Ascending aorta (tissue), 2 donors: ENCODE results near the gene SLCO2A1. TPM values are rescaled to one million over a fixed set of nuclear protein-coding genes. Genes with fewer than 3 reads are reported as not detected.

ENCODE experiments used
- DNase-seq, 2 donors: peaks; one replicate each; pipeline ENCODE4 v3.0.0-alpha.2; 2019; ENCODE audit warnings: low spot score in 2 of 2
- H3K27ac ChIP-seq, 2 donors: fragments of 200-600 bp; sonication (generic); one replicate each; pipeline ENCODE4 v1.5.1; 2016 to 2017; ENCODE audit warnings: mild to moderate bottlenecking in 1 of 2
- H3K27me3 ChIP-seq: fragments of 200-600 bp; sonication (generic); one replicate; pipeline ENCODE4 v1.5.1; 2017
- H3K36me3 ChIP-seq, 2 donors: fragments of 200-600 bp; sonication (generic); one replicate each; pipeline ENCODE4 v1.5.1; 2016
- H3K4me1 ChIP-seq, 2 donors: fragments of 200-600 bp; sonication (generic); one replicate each; pipeline ENCODE4 v1.5.1; 2016 to 2017; ENCODE audit warnings: mild to moderate bottlenecking in 1 of 2
- H3K4me3 ChIP-seq, 2 donors: fragments of 200-600 bp; sonication (generic); one replicate each; pipeline ENCODE4 v1.5.1; 2016 to 2017; ENCODE audit warnings: mild to moderate bottlenecking in 1 of 2
- H3K9me3 ChIP-seq, 2 donors: fragments of 200-600 bp; sonication (generic); one replicate each; pipeline ENCODE4 v1.5.1; 2016
- CTCF ChIP-seq, 3 experiments: fragments of 200-600 bp in 2 of 3; fragments of 450-650 bp in 1 of 3; sonication (generic) in 2 of 3; IDR thresholded peaks; one replicate each; pipeline ENCODE4 v1.5.1; 2016 to 2019; ENCODE audit warnings: antibody characterized with exemption in 3 of 3, mild to moderate bottlenecking in 1 of 3, moderate library complexity in 1 of 3
- intact Hi-C: fragments of 100-400 bp; cut with DNase I; formaldehyde crosslinking; loops from one replicate; pipeline ENCODE4 v1.15.1; 2023
- total RNA-seq: library from RNA; depleted of rRNA; stranded (reverse); fragments of >200 nt; gene quantifications from one replicate; pipeline ENCODE4 v1.1.0, GENCODE V29; 2016

SLCO2A1 gene
- total RNA-seq, 1 donor from 2014 or later, result 111 TPM

DNA sequence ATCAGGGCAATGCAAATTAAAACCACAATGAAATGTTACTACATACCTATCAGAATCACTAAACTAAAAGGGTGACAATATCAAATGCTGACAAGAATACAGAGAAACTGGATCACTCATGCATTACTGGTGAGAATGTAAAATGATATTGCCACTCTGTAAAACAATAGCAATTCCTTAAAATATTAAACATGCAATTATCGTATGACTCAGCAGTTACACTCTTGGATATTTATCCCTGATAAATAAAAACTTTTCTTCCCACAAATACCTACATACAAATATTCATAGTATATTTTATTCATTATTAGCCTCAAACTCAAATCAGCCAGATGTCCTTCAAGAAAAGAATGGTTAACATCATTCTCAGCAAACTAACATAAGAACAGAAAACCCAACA, 108.1 kb downstream of the SLCO2A1 start:
- intact Hi-C loops, result no loop called here
- no peak for TF ChIP-seq CTCF (IDR thresholded peaks at IDR 0.05)
- no peaks in the 10 kb centered on the region for H3K36me3 ChIP-seq

GRCh38 chr3:133917144-133917543, 112.6 kb downstream of the SLCO2A1 start:
- DNase-seq, result no peak
- no peaks in the 10 kb centered on the region for H3K4me1 ChIP-seq
- H3K27me3 ChIP-seq, result no peaks in the 10 kb centered on the region
- no peaks in the 10 kb centered on the region for H3K9me3 ChIP-seq
- no peak for TF ChIP-seq CTCF (IDR thresholded peaks at IDR 0.05)
- H3K36me3 ChIP-seq, result no peaks in the 10 kb centered on the region
- no peak overlapping the region for H3K27ac ChIP-seq
- no peak overlapping the region for H3K4me3 ChIP-seq
- intact Hi-C loops, result no loop called here

More for the DNA sequence above, 108.1 kb downstream of the SLCO2A1 start:
- H3K9me3 ChIP-seq, result no peaks in the 10 kb centered on the region
- DNase-seq, result no peak
- H3K4me3 ChIP-seq, result no peak overlapping the region
- H3K4me1 ChIP-seq, result no peaks in the 10 kb centered on the region
- H3K27me3 ChIP-seq, result no peaks in the 10 kb centered on the region
- H3K27ac ChIP-seq, result no peak overlapping the region

GRCh38 chr3:133915685-133916658, 113.8 kb downstream of the SLCO2A1 start:
- H3K27ac ChIP-seq, result no peak overlapping the region
- H3K9me3 ChIP-seq, result no peaks in the 10 kb centered on the region
- H3K4me3 ChIP-seq, result no peak overlapping the region
- no peaks in the 10 kb centered on the region for H3K27me3 ChIP-seq
- intact Hi-C loops, result no loop called here
- H3K4me1 ChIP-seq, result no peaks in the 10 kb centered on the region
- H3K36me3 ChIP-seq, result no peaks in the 10 kb centered on the region
- no peak for TF ChIP-seq CTCF (IDR thresholded peaks at IDR 0.05)
- DNase-seq, result no peak

GRCh38 chr3:133914839-133915600, 114.7 kb downstream of the SLCO2A1 start:
- intact Hi-C loops, result no loop called here
- TF ChIP-seq CTCF (IDR thresholded peaks at IDR 0.05), result no peak
- no peak overlapping the region for H3K4me3 ChIP-seq
- DNase-seq, result no peak
- H3K4me1 ChIP-seq, result no peaks in the 10 kb centered on the region
- no peaks in the 10 kb centered on the region for H3K9me3 ChIP-seq
- no peaks in the 10 kb centered on the region for H3K27me3 ChIP-seq
- no peak overlapping the region for H3K27ac ChIP-seq
- no peaks in the 10 kb centered on the region for H3K36me3 ChIP-seq

- intact Hi-C loops, result no loop called here
Observed at GRCh38 chr3:133910422-133910821, 119.3 kb downstream of the SLCO2A1 start.

More at GRCh38 chr3:133910422-133910821, 119.3 kb downstream of the SLCO2A1 start:
- Histone ChIP-seq H3K4me3 (no peak overlapping the region), H3K36me3 (no peaks in the 10 kb centered on the region), H3K4me1 (no peaks in the 10 kb centered on the region), H3K9me3 (no peaks in the 10 kb centered on the region), H3K27ac (no peak overlapping the region), H3K27me3 (no peaks in the 10 kb centered on the region)
- DNase-seq, result no peak
- TF ChIP-seq CTCF (IDR thresholded peaks at IDR 0.05), result no peak
